ENCODE results near the gene TRAPPC2L. TPM values are rescaled to one million over a fixed set of nuclear protein-coding genes. Genes with fewer than 3 reads are reported as not detected.
"Not testable (repeated sequence)": the region's sequence is repeated elsewhere in the genome, so short reads cannot be mapped to it uniquely, and the experiment has no call there.

Gene TRAPPC2L
- total and polyA plus RNA-seq, 5 donors from 2014 or later: 49.5 to 164 (median 126) TPM

- ATAC-seq (ENCODE audit: low read depth in 2 of 2) (no peak), DNase-seq (no peak)
- H3K4me1 ChIP-seq (ENCODE audit: control insufficient read depth, insufficient read depth, low read length, poor library complexity, severe bottlenecking): no peaks in the 10 kb centered on the region
- H3K4me1 Mint-ChIP-seq: no peaks in the 10 kb centered on the region
- no peaks in the 10 kb centered on the region for H3K27me3 Mint-ChIP-seq
- no peak overlapping the region for H3K4me3 Mint-ChIP-seq
- no peaks in the 10 kb centered on the region for H3K9me3 ChIP-seq (ENCODE audit: control insufficient read depth in 2 of 2, low read length in 2 of 2)
- no peaks in the 10 kb centered on the region for H3K36me3 Mint-ChIP-seq
- H3K27me3 ChIP-seq (ENCODE audit: control insufficient read depth, insufficient read depth, low read length): no peaks in the 10 kb centered on the region
- no peak overlapping the region for H3K27ac ChIP-seq (ENCODE audit: insufficient read depth, low read length, poor library complexity, severe bottlenecking)
- H3K27ac Mint-ChIP-seq: no peak overlapping the region
- no peaks in the 10 kb centered on the region for H3K9me3 Mint-ChIP-seq
- no peak overlapping the region for H3K4me3 ChIP-seq (ENCODE audit: low read depth, low read length)
- no peaks in the 10 kb centered on the region for H3K36me3 ChIP-seq (ENCODE audit: control insufficient read depth, insufficient read depth, low read length)
Measured at GRCh38 chr16:88891083-88891482, 34.2 kb downstream of the TRAPPC2L start.

- H3K4me3 Mint-ChIP-seq: no peak overlapping the region
- no peaks in the 10 kb centered on the region for H3K36me3 ChIP-seq (ENCODE audit: control insufficient read depth, insufficient read depth, low read length)
- no peak overlapping the region for H3K4me3 ChIP-seq (ENCODE audit: low read depth, low read length)
- no peaks in the 10 kb centered on the region for H3K4me1 Mint-ChIP-seq
- H3K27me3 Mint-ChIP-seq: no peaks in the 10 kb centered on the region
- no peaks in the 10 kb centered on the region for H3K9me3 ChIP-seq (ENCODE audit: control insufficient read depth in 2 of 2, low read length in 2 of 2)
- ATAC-seq (ENCODE audit: low read depth in 2 of 2) (no peak), DNase-seq (no peak)
- no peaks in the 10 kb centered on the region for H3K27me3 ChIP-seq (ENCODE audit: control insufficient read depth, insufficient read depth, low read length)
- no peak overlapping the region for H3K27ac Mint-ChIP-seq
- H3K9me3 Mint-ChIP-seq: no peaks in the 10 kb centered on the region
- H3K27ac ChIP-seq (ENCODE audit: insufficient read depth, low read length, poor library complexity, severe bottlenecking): no peak overlapping the region
- no peaks in the 10 kb centered on the region for H3K36me3 Mint-ChIP-seq
- H3K4me1 ChIP-seq (ENCODE audit: control insufficient read depth, insufficient read depth, low read length, poor library complexity, severe bottlenecking): no peaks in the 10 kb centered on the region
Measured at GRCh38 chr16:88892065-88892464, 35.1 kb downstream of the TRAPPC2L start.

DNA sequence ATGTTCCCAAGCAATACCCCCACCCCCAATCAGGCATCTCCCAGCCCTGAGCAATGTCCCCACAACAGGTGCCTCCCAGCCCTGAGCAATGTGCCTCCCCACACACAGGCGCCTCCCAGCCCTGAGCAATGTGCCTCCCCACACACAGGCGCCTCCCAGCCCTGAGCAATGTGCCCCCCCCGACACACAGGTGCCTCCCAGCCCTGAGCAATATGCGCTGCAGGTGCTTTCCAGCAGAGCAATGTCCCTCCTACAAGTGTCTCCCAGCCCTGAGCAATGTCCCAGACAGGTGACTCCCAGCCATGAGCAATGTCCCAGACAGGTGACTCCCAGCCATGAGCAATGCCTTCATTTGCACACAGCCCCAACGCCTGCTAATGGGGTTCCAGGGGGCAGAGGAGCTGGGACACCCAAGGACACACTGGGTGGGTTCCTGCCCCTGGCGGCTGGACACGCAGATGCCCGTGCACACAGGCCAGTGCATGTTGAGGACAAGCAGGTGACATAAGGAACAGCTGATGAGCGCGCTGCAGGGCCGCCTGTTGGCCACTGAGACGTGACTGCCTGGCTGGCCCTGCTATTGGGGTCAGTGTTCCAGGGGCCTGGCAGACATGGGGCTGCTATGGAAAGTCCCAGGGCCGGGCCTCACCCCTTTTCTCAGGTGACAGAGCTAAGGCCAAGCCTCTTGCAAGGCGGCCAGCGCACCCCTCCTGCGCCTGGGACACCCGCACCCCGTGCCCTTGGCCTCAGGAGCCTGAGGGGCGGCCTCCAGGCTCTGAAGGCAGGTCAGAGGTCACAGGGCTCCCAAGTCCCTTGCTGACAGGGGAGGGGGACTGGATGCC, 36.4 kb downstream of the TRAPPC2L start:
- Histone ChIP-seq H3K27ac (ENCODE audit: insufficient read depth, low read length, poor library complexity, severe bottlenecking) (no peak overlapping the region), H3K27me3 (ENCODE audit: control insufficient read depth, insufficient read depth, low read length) (no peaks in the 10 kb centered on the region), H3K4me3 (ENCODE audit: low read depth, low read length) (no peak overlapping the region), H3K36me3 (ENCODE audit: control insufficient read depth, insufficient read depth, low read length) (no peaks in the 10 kb centered on the region), H3K9me3 (ENCODE audit: control insufficient read depth in 2 of 2, low read length in 2 of 2) (no peaks in the 10 kb centered on the region), H3K4me1 (ENCODE audit: control insufficient read depth, insufficient read depth, low read length, poor library complexity, severe bottlenecking) (no peaks in the 10 kb centered on the region)
- Mint-ChIP-seq H3K4me3 (no peak overlapping the region), H3K4me1 (no peaks in the 10 kb centered on the region), H3K27me3 (no peaks in the 10 kb centered on the region), H3K9me3 (no peaks in the 10 kb centered on the region), H3K36me3 (no peaks in the 10 kb centered on the region), H3K27ac (no peak overlapping the region)
- DNase-seq: no peak
- no peak for ATAC-seq (ENCODE audit: low read depth in 2 of 2)

- not testable (repeated sequence) for H3K27ac Mint-ChIP-seq; H3K4me1 ChIP-seq (ENCODE audit: control insufficient read depth, insufficient read depth, low read length, poor library complexity, severe bottlenecking); H3K9me3 ChIP-seq (ENCODE audit: control insufficient read depth in 2 of 2, low read length in 2 of 2); H3K36me3 ChIP-seq (ENCODE audit: control insufficient read depth, insufficient read depth, low read length); H3K4me3 Mint-ChIP-seq; DNase-seq; H3K9me3 Mint-ChIP-seq; H3K27ac ChIP-seq (ENCODE audit: insufficient read depth, low read length, poor library complexity, severe bottlenecking); H3K4me3 ChIP-seq (ENCODE audit: low read depth, low read length); H3K27me3 Mint-ChIP-seq; H3K4me1 Mint-ChIP-seq; H3K36me3 Mint-ChIP-seq; ATAC-seq (ENCODE audit: low read depth in 2 of 2); H3K27me3 ChIP-seq (ENCODE audit: control insufficient read depth, insufficient read depth, low read length)
Measured at GRCh38 chr16:88894266-88894665, 37.3 kb downstream of the TRAPPC2L start.

- Mint-ChIP-seq H3K4me3 (no peak overlapping the region), H3K27me3 (no peaks in the 10 kb centered on the region)
- no peaks in the 10 kb centered on the region for H3K36me3 ChIP-seq (ENCODE audit: control insufficient read depth, insufficient read depth, low read length)
Measured at GRCh38 chr16:88894681-88895300, 37.9 kb downstream of the TRAPPC2L start.

GRCh38 chr16:88895335-88895734, 38.4 kb downstream of the TRAPPC2L start:
- H3K4me3 Mint-ChIP-seq: no peak overlapping the region
- H3K9me3 Mint-ChIP-seq: no peaks in the 10 kb centered on the region
- no peaks in the 10 kb centered on the region for H3K27me3 Mint-ChIP-seq
- no peak overlapping the region for H3K27ac ChIP-seq (ENCODE audit: insufficient read depth, low read length, poor library complexity, severe bottlenecking)
- H3K4me1 Mint-ChIP-seq: no peaks in the 10 kb centered on the region
- H3K36me3 ChIP-seq (ENCODE audit: control insufficient read depth, insufficient read depth, low read length): no peaks in the 10 kb centered on the region
- no peaks in the 10 kb centered on the region for H3K9me3 ChIP-seq (ENCODE audit: control insufficient read depth in 2 of 2, low read length in 2 of 2)
- no peaks in the 10 kb centered on the region for H3K4me1 ChIP-seq (ENCODE audit: control insufficient read depth, insufficient read depth, low read length, poor library complexity, severe bottlenecking)
- no peak overlapping the region for H3K27ac Mint-ChIP-seq
- no peaks in the 10 kb centered on the region for H3K36me3 Mint-ChIP-seq
- H3K27me3 ChIP-seq (ENCODE audit: control insufficient read depth, insufficient read depth, low read length): no peaks in the 10 kb centered on the region
- ATAC-seq (ENCODE audit: low read depth in 2 of 2): no peak
- H3K4me3 ChIP-seq (ENCODE audit: low read depth, low read length): no peak overlapping the region
- DNase-seq: no peak

More at GRCh38 chr16:88894681-88895300, 37.9 kb downstream of the TRAPPC2L start:
- Histone ChIP-seq H3K4me3 (ENCODE audit: low read depth, low read length) (no peak overlapping the region), H3K27ac (ENCODE audit: insufficient read depth, low read length, poor library complexity, severe bottlenecking) (no peak overlapping the region), H3K4me1 (ENCODE audit: control insufficient read depth, insufficient read depth, low read length, poor library complexity, severe bottlenecking) (no peaks in the 10 kb centered on the region), H3K9me3 (ENCODE audit: control insufficient read depth in 2 of 2, low read length in 2 of 2) (no peaks in the 10 kb centered on the region), H3K27me3 (ENCODE audit: control insufficient read depth, insufficient read depth, low read length) (no peaks in the 10 kb centered on the region)
- Mint-ChIP-seq H3K27ac (no peak overlapping the region), H3K4me1 (no peaks in the 10 kb centered on the region), H3K36me3 (no peaks in the 10 kb centered on the region), H3K9me3 (no peaks in the 10 kb centered on the region)
- no peak for ATAC-seq (ENCODE audit: low read depth in 2 of 2)
- DNase-seq: no peak

- Histone ChIP-seq H3K9me3 (ENCODE audit: control insufficient read depth in 2 of 2, low read length in 2 of 2) (no peaks in the 10 kb centered on the region), H3K27me3 (ENCODE audit: control insufficient read depth, insufficient read depth, low read length) (no peaks in the 10 kb centered on the region), H3K36me3 (ENCODE audit: control insufficient read depth, insufficient read depth, low read length) (no peaks in the 10 kb centered on the region), H3K4me3 (ENCODE audit: low read depth, low read length) (no peak overlapping the region), H3K4me1 (ENCODE audit: control insufficient read depth, insufficient read depth, low read length, poor library complexity, severe bottlenecking) (no peaks in the 10 kb centered on the region), H3K27ac (ENCODE audit: insufficient read depth, low read length, poor library complexity, severe bottlenecking) (no peak overlapping the region)
- H3K4me3 Mint-ChIP-seq: no peak overlapping the region
- H3K9me3 Mint-ChIP-seq: no peaks in the 10 kb centered on the region
- no peak for ATAC-seq (ENCODE audit: low read depth in 2 of 2)
- H3K27me3 Mint-ChIP-seq: no peaks in the 10 kb centered on the region
- H3K4me1 Mint-ChIP-seq: no peaks in the 10 kb centered on the region
- H3K27ac Mint-ChIP-seq: no peak overlapping the region
- H3K36me3 Mint-ChIP-seq: no peaks in the 10 kb centered on the region
- no peak for DNase-seq
Measured at GRCh38 chr16:88896238-88897070, 39.5 kb downstream of the TRAPPC2L start.

All from CD4-positive, CD25-positive, alpha-beta regulatory T cell (primary cell).